ENCODE data around the gene EPS8L1.

- TF ChIP-seq ZNF274 (IDR thresholded peaks at IDR 0.05; ENCODE audit: low read depth, low read length) (no peak), RAD21 (IDR thresholded peaks at IDR 0.05; ENCODE audit: low read depth) (no peak), POLR2AphosphoS5 (IDR thresholded peaks at IDR 0.05; ENCODE audit: low read depth, low read length) (no peak), CTCF (IDR thresholded peaks at IDR 0.05 in 2 of 3, conservative IDR thresholded peaks at IDR 0.05 in 1 of 3; ENCODE audit: borderline replicate concordance in 1 of 3, insufficient read depth in 1 of 3, low read depth in 2 of 3, low read length in 2 of 3) (no peak), POLR2A (IDR thresholded peaks at IDR 0.05; ENCODE audit: borderline replicate concordance, extremely low read depth, insufficient read depth, insufficient read length) (no peak)
Measured at GRCh38 chr19:55034751-55035150, 40.9 kb upstream of the EPS8L1 start.

All from HCT116 (cell line).